Choroid plexus epithelial cell (primary cell): ENCODE results near the gene SSH3.
A peak's percentile ranks its signal among the peaks of the same experiment; 100 is the strongest.

Experiments
- DNase-seq: peaks from one replicate; pipeline ENCODE4 v3.0.0-alpha.2; 2010; ENCODE audit warnings: low read depth
- H3K4me3 ChIP-seq: 2 replicates; pipeline ENCODE4 v1.5.1; 2011; ENCODE audit warnings: low read depth, mild to moderate bottlenecking, control low read depth, low read length, moderate library complexity
- TF ChIP-seq, protein P1 (sequence below): conservative IDR thresholded peaks from 2 replicates; pipeline ENCODE4 v1.5.1; 2011; ENCODE audit warnings: low read depth, mild to moderate bottlenecking, control low read depth, inconsistent platforms, low read length, moderate library complexity

The SSH3 gene

DNA sequence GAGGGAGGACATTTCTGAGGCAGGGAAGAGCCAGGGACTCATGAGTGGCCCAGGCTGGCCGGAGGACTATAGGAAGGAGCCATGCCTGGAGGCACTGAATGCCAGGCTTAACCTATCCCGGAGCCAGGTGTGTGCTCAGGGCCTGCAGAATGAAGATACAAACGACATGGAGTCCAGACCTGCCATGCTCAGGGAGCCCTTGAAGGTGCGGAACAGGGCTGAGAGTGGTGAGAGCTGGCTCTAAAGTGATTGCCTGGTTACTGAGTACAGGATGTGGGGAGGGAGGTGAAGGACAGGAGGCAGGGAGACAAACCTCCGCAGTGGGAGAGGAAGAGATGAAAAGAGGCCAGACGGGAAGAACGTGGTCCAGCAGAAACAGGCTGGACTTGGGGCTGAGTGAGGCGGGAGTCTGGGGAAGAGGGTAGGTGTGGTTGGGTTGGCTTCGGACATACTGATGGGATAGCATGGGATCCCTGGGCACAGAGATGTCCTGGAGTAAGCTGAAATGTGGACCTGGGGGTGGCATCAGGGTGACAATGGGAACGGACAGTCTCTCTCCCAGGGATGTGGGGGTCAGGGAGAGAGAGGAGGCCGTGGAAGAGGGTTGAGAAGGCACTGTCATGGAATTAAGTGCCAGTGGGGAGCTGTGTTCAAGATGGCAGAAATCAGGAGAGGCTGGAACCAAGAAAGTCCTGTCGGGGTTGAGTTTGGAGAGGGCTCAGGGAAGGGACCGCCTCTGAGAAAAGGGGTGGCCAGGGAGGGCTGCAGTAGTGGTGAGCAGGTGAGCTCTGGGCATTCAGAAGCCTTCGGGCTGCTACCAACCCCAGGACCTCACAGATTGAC, 15.8 kb upstream of the SSH3 start:
- DNase-seq: no peak
- TF ChIP-seq, protein P1, sequence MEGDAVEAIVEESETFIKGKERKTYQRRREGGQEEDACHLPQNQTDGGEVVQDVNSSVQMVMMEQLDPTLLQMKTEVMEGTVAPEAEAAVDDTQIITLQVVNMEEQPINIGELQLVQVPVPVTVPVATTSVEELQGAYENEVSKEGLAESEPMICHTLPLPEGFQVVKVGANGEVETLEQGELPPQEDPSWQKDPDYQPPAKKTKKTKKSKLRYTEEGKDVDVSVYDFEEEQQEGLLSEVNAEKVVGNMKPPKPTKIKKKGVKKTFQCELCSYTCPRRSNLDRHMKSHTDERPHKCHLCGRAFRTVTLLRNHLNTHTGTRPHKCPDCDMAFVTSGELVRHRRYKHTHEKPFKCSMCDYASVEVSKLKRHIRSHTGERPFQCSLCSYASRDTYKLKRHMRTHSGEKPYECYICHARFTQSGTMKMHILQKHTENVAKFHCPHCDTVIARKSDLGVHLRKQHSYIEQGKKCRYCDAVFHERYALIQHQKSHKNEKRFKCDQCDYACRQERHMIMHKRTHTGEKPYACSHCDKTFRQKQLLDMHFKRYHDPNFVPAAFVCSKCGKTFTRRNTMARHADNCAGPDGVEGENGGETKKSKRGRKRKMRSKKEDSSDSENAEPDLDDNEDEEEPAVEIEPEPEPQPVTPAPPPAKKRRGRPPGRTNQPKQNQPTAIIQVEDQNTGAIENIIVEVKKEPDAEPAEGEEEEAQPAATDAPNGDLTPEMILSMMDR: no peak
- H3K4me3 ChIP-seq: peak overlapping the region; percentile 76

DNA sequence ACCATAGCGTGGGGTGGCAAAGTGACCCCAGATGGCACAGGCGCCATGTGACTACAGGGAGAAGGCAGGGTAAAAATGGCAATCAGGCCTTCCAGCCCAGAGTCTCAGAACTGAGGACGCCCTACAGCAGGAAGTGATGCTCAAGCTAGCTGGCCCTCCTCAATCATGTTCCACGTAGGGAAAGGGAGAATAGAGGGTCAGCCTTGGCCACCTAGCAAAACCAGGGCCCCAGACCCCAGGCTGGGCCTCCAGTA, 15.2 kb upstream of the SSH3 start:
- DNase-seq: no peak
- TF ChIP-seq, protein P1: no peak
- H3K4me3 ChIP-seq: peak overlapping the region; percentile 76

DNA sequence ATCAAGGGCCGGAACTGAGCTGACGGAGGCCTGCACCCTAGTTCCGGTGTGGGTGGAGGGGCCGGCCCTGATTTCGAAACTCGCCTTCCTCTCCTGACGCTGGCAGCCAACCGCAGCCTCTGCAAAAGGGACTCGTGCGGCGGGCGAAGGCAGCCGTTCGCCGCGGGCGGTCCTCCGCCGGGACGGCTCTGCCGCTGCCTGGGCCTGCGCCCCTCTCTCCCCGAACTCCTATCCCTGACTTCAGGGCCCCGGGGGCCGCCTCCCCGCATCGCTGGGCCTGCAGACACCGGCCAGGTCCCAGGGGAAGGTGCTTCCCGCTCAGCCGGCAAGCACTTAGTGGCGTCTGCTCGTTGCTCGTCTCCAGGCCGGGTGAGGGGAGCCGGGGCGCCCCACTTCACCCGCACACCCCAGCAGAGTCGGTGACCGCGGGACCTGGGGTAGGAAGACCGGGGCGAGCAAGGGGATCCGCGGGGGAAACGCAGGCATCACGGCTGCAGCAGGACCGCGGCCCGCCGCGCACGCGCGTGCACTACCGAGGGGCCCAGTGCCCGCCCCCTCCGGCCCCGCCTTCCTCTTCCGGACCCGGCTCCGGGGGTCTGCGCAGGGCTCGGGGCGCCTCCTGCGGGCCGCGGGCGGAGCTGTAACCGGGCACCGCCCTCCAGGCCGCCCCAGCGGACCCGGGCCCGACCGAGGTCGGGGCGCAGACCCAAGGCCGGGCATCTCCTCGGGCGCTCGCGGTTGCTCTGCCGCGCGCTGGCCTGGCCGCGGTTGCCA, 14.7 kb upstream of the SSH3 start:
- peak; percentile 95 for DNase-seq
- TF ChIP-seq, protein P1: no peak
- peak overlapping the region; percentile 76 for H3K4me3 ChIP-seq

DNA sequence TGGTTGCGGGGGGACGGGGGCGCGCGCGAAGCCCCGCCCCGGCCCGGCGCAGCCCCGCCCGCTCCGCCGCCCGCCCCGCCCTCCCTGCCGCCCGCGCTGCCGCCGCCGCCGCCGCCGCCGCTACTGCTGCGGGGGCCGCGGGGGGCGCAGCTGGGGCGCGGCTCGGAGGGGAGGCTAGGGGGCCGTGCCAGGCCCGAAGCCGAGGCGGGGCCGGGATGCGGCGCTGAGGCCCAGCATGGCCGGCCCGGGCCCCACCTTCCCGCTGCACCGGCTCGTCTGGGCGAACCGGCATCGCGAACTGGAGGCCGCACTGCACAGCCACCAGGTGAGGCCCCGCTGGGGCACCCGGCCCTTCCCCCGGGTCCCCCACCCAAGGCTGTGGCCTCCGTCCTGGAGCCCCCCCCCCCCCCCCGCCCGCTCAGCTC, 14.1 kb upstream of the SSH3 start, which contains the start of gene ANKRD13D:
TSS of gene ANKRD13D (plus strand) at position 78 of the 425 bp plus-strand sequence. CDS start at position 236, 158 bp downstream.
- DNase-seq: no peak
- TF ChIP-seq, protein P1: no peak
- peak within 1 kb of the TSS; percentile 76 for H3K4me3 ChIP-seq

DNA sequence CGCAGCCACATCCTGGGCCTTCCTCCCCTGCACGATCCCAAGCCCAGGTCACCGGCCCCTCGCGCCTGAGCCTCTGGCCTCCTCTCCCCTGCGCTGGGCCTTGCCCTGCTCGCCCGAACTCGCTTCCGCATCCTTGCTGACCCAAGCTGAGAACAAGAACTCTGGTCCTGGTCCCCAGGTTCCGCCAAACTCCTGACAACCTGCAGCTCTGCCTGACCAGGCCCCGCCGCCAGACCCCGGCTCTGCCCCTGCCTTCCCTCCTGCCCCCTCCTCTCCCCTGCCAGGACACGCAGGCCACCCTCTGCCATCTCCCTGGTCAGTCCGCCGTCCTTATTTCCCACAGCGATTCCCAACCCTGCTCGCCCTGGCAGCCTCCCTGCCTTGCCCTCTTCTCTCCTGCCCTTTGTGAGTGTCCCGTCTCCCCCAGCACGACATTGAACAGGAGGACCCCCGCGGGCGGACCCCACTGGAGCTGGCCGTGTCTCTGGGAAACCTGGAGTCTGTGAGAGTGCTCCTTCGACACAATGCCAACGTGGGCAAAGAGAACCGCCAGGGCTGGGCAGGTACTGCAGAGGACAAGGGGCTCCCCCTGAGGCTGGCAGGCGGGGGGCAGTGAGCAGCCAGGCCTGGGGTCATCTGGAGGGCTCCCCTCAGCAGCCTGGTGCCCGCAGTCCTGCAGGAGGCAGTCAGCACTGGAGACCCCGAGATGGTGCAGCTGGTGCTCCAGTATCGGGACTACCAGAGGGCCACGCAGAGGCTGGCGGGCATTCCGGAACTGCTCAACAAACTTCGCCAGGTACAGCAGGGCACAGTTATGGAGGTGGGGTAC, 13.5 kb upstream of the SSH3 start:
- DNase-seq: no peak
- TF ChIP-seq, protein P1: no peak
- H3K4me3 ChIP-seq: peak overlapping the region; percentile 76

DNA sequence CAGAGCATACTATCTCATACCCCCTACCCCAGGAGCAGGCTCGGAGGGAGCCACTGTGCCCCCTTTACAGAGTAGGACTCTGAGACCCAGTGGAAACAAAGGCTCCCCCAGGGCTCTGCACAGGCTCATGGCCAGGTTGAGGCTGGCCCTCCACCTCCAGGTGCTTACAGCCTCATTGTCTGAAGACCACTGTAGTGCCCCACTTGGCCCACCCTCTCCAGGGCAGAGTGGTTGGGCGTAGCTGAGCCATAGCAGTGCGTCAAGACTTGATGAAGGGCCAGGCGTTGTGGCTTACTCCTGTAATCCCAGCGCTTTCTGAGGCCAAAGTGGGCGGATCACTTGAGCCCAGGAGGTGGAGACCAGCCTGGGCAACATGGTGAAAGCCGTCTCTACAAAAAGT, 12.5 kb upstream of the SSH3 start:
- no peak for DNase-seq
- TF ChIP-seq, protein P1: no peak
- peak overlapping the region; percentile 4 for H3K4me3 ChIP-seq
